ENCODE data around the gene ZNF260. TPM values are rescaled to one million over a fixed set of nuclear protein-coding genes. Genes with fewer than 3 reads are reported as not detected.
A peak's percentile ranks its signal among the peaks of the same experiment; 100 is the strongest.
"Not testable (repeated sequence)": the region's sequence is repeated elsewhere in the genome, so short reads cannot be mapped to it uniquely, and the experiment has no call there.

The ZNF260 gene
- total RNA-seq, 2 experiments from 2014 or later = 3.7 to 6.4 TPM

GRCh38 chr19:36514012-36514612 lies 14.0 kb downstream of the ZNF260 start:
- POLR2A ChIA-PET = no interaction called here
- peaks cover 59% of the 10 kb centered on the region for H3K9me3 Mint-ChIP-seq

DNA sequence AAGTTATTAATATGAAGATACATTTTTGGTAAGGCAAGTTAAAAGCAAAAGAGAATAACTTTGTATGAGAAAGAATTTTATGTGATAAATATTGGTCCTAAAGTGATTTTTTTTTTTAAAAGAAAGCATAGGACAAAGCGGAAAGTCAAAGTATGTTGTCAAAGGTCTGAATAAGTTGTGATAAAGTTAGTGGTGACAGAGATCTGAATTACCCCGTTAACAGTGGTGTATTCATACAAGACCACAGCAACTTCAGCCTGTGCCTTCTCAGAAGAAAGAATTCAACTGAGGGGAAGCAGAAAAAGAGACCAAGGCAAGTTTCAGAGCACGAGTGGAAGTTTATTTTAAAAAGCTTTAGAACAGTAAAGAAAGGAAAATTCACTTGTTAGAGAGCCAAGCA lies 19.7 kb downstream of the ZNF260 start:
- H3K27ac Mint-ChIP-seq = no peak overlapping the region
- H3K4me1 Mint-ChIP-seq (ENCODE audit: low read depth) = no peaks in the 10 kb centered on the region
- H3K36me3 Mint-ChIP-seq (ENCODE audit: low read depth) = peaks cover 27% of the 10 kb centered on the region
- ChIA-PET CTCF (no interaction called here), POLR2A (no interaction called here)
- H3K4me3 Mint-ChIP-seq = no peak overlapping the region
- H3K9me3 Mint-ChIP-seq = peaks cover 32% of the 10 kb centered on the region
- no peak for ATAC-seq
- H3K27me3 Mint-ChIP-seq = no peaks in the 10 kb centered on the region
- TF ChIP-seq, protein P1, sequence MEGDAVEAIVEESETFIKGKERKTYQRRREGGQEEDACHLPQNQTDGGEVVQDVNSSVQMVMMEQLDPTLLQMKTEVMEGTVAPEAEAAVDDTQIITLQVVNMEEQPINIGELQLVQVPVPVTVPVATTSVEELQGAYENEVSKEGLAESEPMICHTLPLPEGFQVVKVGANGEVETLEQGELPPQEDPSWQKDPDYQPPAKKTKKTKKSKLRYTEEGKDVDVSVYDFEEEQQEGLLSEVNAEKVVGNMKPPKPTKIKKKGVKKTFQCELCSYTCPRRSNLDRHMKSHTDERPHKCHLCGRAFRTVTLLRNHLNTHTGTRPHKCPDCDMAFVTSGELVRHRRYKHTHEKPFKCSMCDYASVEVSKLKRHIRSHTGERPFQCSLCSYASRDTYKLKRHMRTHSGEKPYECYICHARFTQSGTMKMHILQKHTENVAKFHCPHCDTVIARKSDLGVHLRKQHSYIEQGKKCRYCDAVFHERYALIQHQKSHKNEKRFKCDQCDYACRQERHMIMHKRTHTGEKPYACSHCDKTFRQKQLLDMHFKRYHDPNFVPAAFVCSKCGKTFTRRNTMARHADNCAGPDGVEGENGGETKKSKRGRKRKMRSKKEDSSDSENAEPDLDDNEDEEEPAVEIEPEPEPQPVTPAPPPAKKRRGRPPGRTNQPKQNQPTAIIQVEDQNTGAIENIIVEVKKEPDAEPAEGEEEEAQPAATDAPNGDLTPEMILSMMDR (IDR thresholded peaks at IDR 0.05) = no peak
- intact Hi-C loops (cut with micrococcal nuclease) = no loop called here
- no peak for DNase-seq

More at GRCh38 chr19:36514012-36514612, 14.0 kb downstream of the ZNF260 start:
- Mint-ChIP-seq H3K4me1 (ENCODE audit: low read depth) (peaks cover 2% of the 10 kb centered on the region), H3K36me3 (ENCODE audit: low read depth) (peaks cover 71% of the 10 kb centered on the region), H3K4me3 (no peak overlapping the region), H3K27me3 (no peaks in the 10 kb centered on the region), H3K27ac (no peak overlapping the region)
- CTCF ChIA-PET = no interaction called here
- TF ChIP-seq, protein P1 (IDR thresholded peaks at IDR 0.05) = no peak
- ATAC-seq (no peak), DNase-seq (no peak)
- intact Hi-C loops (cut with micrococcal nuclease) = no loop called here

GRCh38 chr19:36501973-36502372 lies 26.1 kb downstream of the ZNF260 start:
- intact Hi-C loops (cut with micrococcal nuclease) = no loop called here
- H3K9me3 Mint-ChIP-seq = peaks cover 24% of the 10 kb centered on the region
- H3K27ac Mint-ChIP-seq = no peak overlapping the region
- DNase-seq (no peak), ATAC-seq (no peak)
- POLR2A ChIA-PET = no interaction called here
- no peak overlapping the region for H3K4me3 Mint-ChIP-seq
- H3K4me1 Mint-ChIP-seq (ENCODE audit: low read depth) = no peaks in the 10 kb centered on the region
- peaks cover 17% of the 10 kb centered on the region for H3K36me3 Mint-ChIP-seq (ENCODE audit: low read depth)
- TF ChIP-seq, protein P1 (IDR thresholded peaks at IDR 0.05) = no peak
- CTCF ChIA-PET = no interaction called here
- H3K27me3 Mint-ChIP-seq = no peaks in the 10 kb centered on the region

DNA sequence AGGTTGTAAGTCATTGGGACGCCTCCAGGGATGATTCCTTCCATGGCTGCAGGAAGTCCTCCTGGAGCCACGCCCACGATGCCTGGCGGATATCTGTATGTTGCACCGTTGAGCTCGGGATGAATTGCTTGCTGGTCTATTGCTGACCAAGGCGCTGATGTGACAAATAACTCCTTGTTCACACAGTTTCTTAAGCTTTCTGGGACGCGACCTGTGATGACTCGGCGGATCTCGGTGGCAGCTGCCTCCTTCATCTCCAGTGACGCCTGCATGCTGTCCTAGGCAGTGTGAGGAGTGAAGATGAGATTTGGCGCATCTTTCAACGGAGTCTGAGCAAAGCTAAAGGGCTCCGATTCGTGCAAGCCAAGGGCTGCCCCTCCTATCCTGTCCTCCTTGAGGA lies 31.1 kb downstream of the ZNF260 start:
- Mint-ChIP-seq H3K27ac (no peak overlapping the region), H3K27me3 (no peaks in the 10 kb centered on the region), H3K36me3 (ENCODE audit: low read depth) (peaks cover 10% of the 10 kb centered on the region), H3K4me3 (no peak overlapping the region), H3K4me1 (ENCODE audit: low read depth) (peaks cover 3% of the 10 kb centered on the region), H3K9me3 (peaks cover 23% of the 10 kb centered on the region)
- TF ChIP-seq, protein P1 (IDR thresholded peaks at IDR 0.05) = no peak
- ATAC-seq = no peak
- DNase-seq = no peak
- CTCF ChIA-PET = no interaction called here
- POLR2A ChIA-PET = no interaction called here
- intact Hi-C loops (cut with micrococcal nuclease) = no loop called here

DNA sequence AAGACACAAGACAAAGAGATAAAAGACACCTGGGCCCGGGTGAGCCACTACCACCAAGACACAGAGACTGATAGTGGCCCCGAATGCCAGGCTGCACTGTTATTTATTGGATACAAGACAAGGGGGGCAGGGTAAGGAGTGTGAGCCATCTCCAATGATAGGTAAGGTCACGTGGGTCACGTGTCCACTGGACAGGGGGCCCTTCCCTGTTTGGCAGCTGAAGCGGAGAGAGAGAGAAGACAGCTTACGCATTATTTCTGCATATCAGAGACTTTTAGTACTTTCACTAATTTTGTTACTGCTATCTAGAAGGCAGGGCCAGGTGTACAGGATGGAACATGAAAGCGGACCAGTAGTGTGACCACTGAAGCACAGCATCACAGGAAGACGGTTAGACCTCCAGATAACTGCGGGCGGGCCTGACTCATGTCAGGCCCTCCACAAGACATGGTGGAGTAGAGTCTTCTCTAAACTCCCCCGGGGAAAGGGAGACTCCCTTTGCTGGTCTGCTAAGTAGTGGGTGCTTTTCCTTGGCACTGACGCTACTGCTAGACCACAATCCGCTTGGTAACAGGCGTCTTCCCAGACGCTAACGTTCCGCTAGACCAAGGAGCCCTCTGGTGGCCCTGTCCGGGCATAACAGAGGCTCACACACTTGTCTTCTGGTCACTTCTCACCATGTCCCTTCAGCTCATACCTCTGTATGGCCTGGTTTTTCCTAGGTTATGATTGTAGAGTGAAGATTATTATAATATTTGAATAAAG lies 35.2 kb downstream of the ZNF260 start:
- H3K4me1 Mint-ChIP-seq (ENCODE audit: low read depth) = peaks cover 17% of the 10 kb centered on the region
- peaks cover 16% of the 10 kb centered on the region for H3K36me3 Mint-ChIP-seq (ENCODE audit: low read depth)
- H3K27me3 Mint-ChIP-seq; POLR2A ChIA-PET; CTCF ChIA-PET; ATAC-seq; H3K27ac Mint-ChIP-seq; H3K4me3 Mint-ChIP-seq; intact Hi-C loops (cut with micrococcal nuclease): not testable (repeated sequence)
- peak; percentile 65 for DNase-seq
- H3K9me3 Mint-ChIP-seq = peaks cover 12% of the 10 kb centered on the region
- TF ChIP-seq, protein P1 (IDR thresholded peaks at IDR 0.05) = peak; percentile 49

DNA sequence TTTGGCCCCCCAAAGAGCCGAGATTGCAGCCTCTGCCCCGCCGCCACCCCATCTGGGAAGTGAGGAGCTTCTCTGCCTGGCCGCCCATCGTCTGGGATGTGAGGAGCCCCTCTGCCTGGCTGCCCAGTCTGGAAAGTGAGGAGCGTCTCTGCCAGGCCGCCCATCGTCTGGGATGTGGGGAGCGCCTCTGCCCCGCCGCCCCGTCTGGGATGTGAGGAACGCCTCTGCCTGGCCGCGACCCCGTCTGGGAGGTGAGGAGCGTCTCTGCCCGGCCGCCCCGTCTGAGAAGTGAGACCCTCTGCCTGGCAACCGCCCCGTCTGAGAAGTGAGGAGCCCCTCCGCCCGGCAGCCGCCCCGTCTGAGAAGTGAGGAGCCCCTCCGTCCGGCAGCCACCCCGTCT lies 37.2 kb downstream of the ZNF260 start:
- ATAC-seq; POLR2A ChIA-PET; DNase-seq; H3K9me3 Mint-ChIP-seq; H3K27ac Mint-ChIP-seq; intact Hi-C loops (cut with micrococcal nuclease); H3K4me3 Mint-ChIP-seq; H3K27me3 Mint-ChIP-seq; CTCF ChIA-PET: not testable (repeated sequence)
- peaks cover 29% of the 10 kb centered on the region for H3K36me3 Mint-ChIP-seq (ENCODE audit: low read depth)
- H3K4me1 Mint-ChIP-seq (ENCODE audit: low read depth) = peaks cover 25% of the 10 kb centered on the region

Measured in activated CD8-positive, alpha-beta T cell treated with anti-CD3 and anti-CD28 coated beads for 36 hours (primary cell).